ENCODE measurements around the gene TRPV2. TPM values are rescaled to one million over a fixed set of nuclear protein-coding genes. Genes with fewer than 3 reads are reported as not detected.

Gene TRPV2
- total and polyA plus RNA-seq, 2 of the 4 experiments (the other 2 are of a cell fraction), result 30.8 to 32.8 TPM

- Histone ChIP-seq H3K36me3 (ENCODE audit: control insufficient read depth, insufficient read depth, low read length) (peaks cover under 1% of the 10 kb centered on the region; the same call in 1 of the 2 replicates), H3K56ac (ENCODE audit: extremely low read depth, insufficient read depth, low read length) (peak overlapping the region; percentile 71; the same call in 1 of the 2 replicates), H3K4me1 (ENCODE audit: control insufficient read depth, insufficient read depth, low read length) (peaks cover 34% of the 10 kb centered on the region), H2AK5ac (ENCODE audit: low read depth, low read length) (peak overlapping the region; percentile 99), H3K27me3 (ENCODE audit: control insufficient read depth, insufficient read depth, low read length) (no peaks in the 10 kb centered on the region), H2AFZ (replicated peaks; ENCODE audit: low read length, poor library complexity) (peak overlapping the region; percentile 78), H4K91ac (ENCODE audit: insufficient read depth, low read depth, low read length) (peak overlapping the region; percentile 93), H3K4me2 (ENCODE audit: low read depth, low read length) (no peak overlapping the region), H3K79me1 (ENCODE audit: low read depth in 1 of 2, low read length in 2 of 2) (peaks cover 0 to 61% of the 10 kb centered on the region in 2 experiments; a peak in 2 of 4 replicates), H2BK120ac (ENCODE audit: low read depth, low read length) (peak overlapping the region; percentile 93), H3K9me1 (ENCODE audit: insufficient read depth, low read length) (peaks cover 37% of the 10 kb centered on the region), H2BK5ac (ENCODE audit: low read depth, low read length, poor library complexity, severe bottlenecking) (peak overlapping the region; percentile 96), H3K9ac (ENCODE audit: low read depth, low read length) (0 out of 2 replicates have a peak overlapping the region, but pooled peaks have one; percentile 7), H3K23ac (ENCODE audit: low read depth, low read length) (peak overlapping the region; percentile 81), H4K20me1 (ENCODE audit: insufficient read depth, low read length) (peaks cover 7% of the 10 kb centered on the region), H3K14ac (replicated peaks; ENCODE audit: low read depth, low read length) (peak overlapping the region; percentile 91), H3K18ac (ENCODE audit: low read depth, low read length) (peak overlapping the region; percentile 75), H3K4ac (ENCODE audit: low read depth, low read length) (peak overlapping the region; percentile 95), H3K4me3 (ENCODE audit: insufficient read depth, low read depth, low read length) (no peak overlapping the region), H4K5ac (ENCODE audit: low read depth, low read length) (peak overlapping the region; percentile 81), H3K9me3 (ENCODE audit: control insufficient read depth, insufficient read depth, low read length) (no peaks in the 10 kb centered on the region), H2BK20ac (ENCODE audit: low read depth, low read length) (peak overlapping the region; percentile 89), H4K8ac (ENCODE audit: low read depth in 2 of 2, low read length in 2 of 2) (peak overlapping the region; percentile 72 to 87), H2AK9ac (replicated peaks; ENCODE audit: low read depth, low read length, poor library complexity) (peak overlapping the region; percentile 97), H2BK15ac (ENCODE audit: low read depth, low read length) (peak overlapping the region; percentile 93; the same call in 2 of the 3 replicates), H3K27ac (ENCODE audit: insufficient read depth, low read length) (peak overlapping the region; percentile 88)
- no CpG with 5 or more reads among the region's 7 CpGs for WGBS, 2 experiments (ENCODE audit: extremely low coverage in 2 of 2, insufficient read length in 1 of 2)
- CTCF ChIA-PET, result no interaction called here
- ATAC-seq (ENCODE audit: low read depth), result no peak
- peak; percentile 28 for DNase-seq
- intact Hi-C loops (cut with micrococcal nuclease), result loop anchor here (5.0 kb wide), 1 partner anchor 961 kb away; no protein-coding TSS in a partner anchor
- POLR2A ChIA-PET (ENCODE audit: unreplicated experiment), result interaction anchor here (0.5 kb wide), 1 partner anchor 10 kb away, joined by 3 read pairs; no protein-coding TSS in a partner anchor
- TF ChIP-seq SMC3 (IDR thresholded peaks at IDR 0.05; ENCODE audit: low read depth, low read length) (no peak), FOS (IDR thresholded peaks at IDR 0.05; ENCODE audit: low read depth, low read length) (no peak), BHLHE40 (IDR thresholded peaks at IDR 0.05; ENCODE audit: low read depth, low read length) (no peak), USF2 (IDR thresholded peaks at IDR 0.05; ENCODE audit: low read depth, low read length) (no peak), MAFK (IDR thresholded peaks at IDR 0.05; ENCODE audit: low read depth, low read length) (no peak), NFE2L2 (IDR thresholded peaks at IDR 0.05; ENCODE audit: low read depth, low read length) (no peak), CEBPB (IDR thresholded peaks at IDR 0.05; ENCODE audit: low read depth, low read length) (no peak), MXI1 (IDR thresholded peaks at IDR 0.05; ENCODE audit: borderline replicate concordance, low read depth, low read length) (no peak), CHD1 (IDR thresholded peaks at IDR 0.05; ENCODE audit: low read depth, low read length) (no peak), MAZ (IDR thresholded peaks at IDR 0.05; ENCODE audit: borderline replicate concordance, low read depth, low read length) (no peak)
- TF ChIP-seq, protein P1, sequence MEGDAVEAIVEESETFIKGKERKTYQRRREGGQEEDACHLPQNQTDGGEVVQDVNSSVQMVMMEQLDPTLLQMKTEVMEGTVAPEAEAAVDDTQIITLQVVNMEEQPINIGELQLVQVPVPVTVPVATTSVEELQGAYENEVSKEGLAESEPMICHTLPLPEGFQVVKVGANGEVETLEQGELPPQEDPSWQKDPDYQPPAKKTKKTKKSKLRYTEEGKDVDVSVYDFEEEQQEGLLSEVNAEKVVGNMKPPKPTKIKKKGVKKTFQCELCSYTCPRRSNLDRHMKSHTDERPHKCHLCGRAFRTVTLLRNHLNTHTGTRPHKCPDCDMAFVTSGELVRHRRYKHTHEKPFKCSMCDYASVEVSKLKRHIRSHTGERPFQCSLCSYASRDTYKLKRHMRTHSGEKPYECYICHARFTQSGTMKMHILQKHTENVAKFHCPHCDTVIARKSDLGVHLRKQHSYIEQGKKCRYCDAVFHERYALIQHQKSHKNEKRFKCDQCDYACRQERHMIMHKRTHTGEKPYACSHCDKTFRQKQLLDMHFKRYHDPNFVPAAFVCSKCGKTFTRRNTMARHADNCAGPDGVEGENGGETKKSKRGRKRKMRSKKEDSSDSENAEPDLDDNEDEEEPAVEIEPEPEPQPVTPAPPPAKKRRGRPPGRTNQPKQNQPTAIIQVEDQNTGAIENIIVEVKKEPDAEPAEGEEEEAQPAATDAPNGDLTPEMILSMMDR (conservative IDR thresholded peaks at IDR 0.05; ENCODE audit: low read depth, low read length), result no peak
- dilution Hi-C loops (cut with HindIII; ENCODE audit: low sequenced_read_pairs, unreplicated experiment), result no loop called here
- no TSS peak for BruUV-seq (replicated peaks)
- in situ Hi-C loops (cut with MboI; ENCODE audit: low sequenced_read_pairs), result no loop called here
Measured at GRCh38 chr17:16417896-16418684, 2.7 kb downstream of the TRPV2 start.

Measured in IMR-90 (cell line).